Hepatocyte (in vitro differentiated cells): ENCODE measurements around the gene XBP1. TPM values are rescaled to one million over a fixed set of nuclear protein-coding genes. Genes with fewer than 3 reads are reported as not detected.
A peak's percentile ranks its signal among the peaks of the same experiment; 100 is the strongest.
"Not testable (repeated sequence)": the region's sequence is repeated elsewhere in the genome, so short reads cannot be mapped to it uniquely, and the experiment has no call there.

Source experiments
- DNase-seq: peaks from one replicate; pipeline ENCODE4 v3.0.0-alpha.2; 2016; ENCODE audit warnings: low spot score
- H2AFZ ChIP-seq: fragments of 200-600 bp; sonication (generic); 2 replicates; pipeline ENCODE4 v1.6.0; 2016; ENCODE audit warnings: antibody characterized with exemption, mild to moderate bottlenecking
- H3K27ac ChIP-seq: fragments of 200-600 bp; sonication (generic); 2 replicates; pipeline ENCODE4 v1.5.1; 2016; ENCODE audit warnings: mild to moderate bottlenecking
- H3K27me3 ChIP-seq: fragments of 200-600 bp; sonication (generic); 2 replicates; pipeline ENCODE4 v1.6.1; 2016
- H3K36me3 ChIP-seq: fragments of 200-600 bp; sonication (generic); replicated peaks from 2 replicates; pipeline ENCODE4 v1.5.1; 2016; ENCODE audit warnings: low read depth; ENCODE audit not compliant: insufficient read depth
- H3K4me1 ChIP-seq: fragments of 200-600 bp; sonication (generic); 2 replicates; pipeline ENCODE4 v1.5.1; 2016; ENCODE audit warnings: mild to moderate bottlenecking, moderate library complexity; ENCODE audit not compliant: insufficient read depth
- H3K4me2 ChIP-seq: fragments of 200-600 bp; sonication (generic); 2 replicates; pipeline ENCODE4 v1.6.0; 2016
- H3K4me3 ChIP-seq: fragments of 200-600 bp; sonication (generic); 2 replicates; pipeline ENCODE4 v1.5.1; 2016; ENCODE audit warnings: mild to moderate bottlenecking
- H3K79me2 ChIP-seq: fragments of 200-600 bp; sonication (generic); 2 replicates; pipeline ENCODE4 v1.6.0; 2017; ENCODE audit warnings: mild to moderate bottlenecking
- H3K9me2 ChIP-seq: fragments of 200-600 bp; sonication (generic); replicated peaks from 2 replicates; pipeline ENCODE4 v1.6.0; 2017; ENCODE audit warnings: mild to moderate bottlenecking; ENCODE audit not compliant: insufficient read depth
- H3K9me3 ChIP-seq: fragments of 200-600 bp; sonication (generic); 2 replicates; pipeline ENCODE4 v1.5.1; 2016; ENCODE audit warnings: low read depth, mild to moderate bottlenecking
- H4K20me1 ChIP-seq: fragments of 200-600 bp; sonication (generic); 2 replicates; pipeline ENCODE4 v1.6.0; 2016; ENCODE audit warnings: mild to moderate bottlenecking; ENCODE audit not compliant: insufficient read depth, poor library complexity, severe bottlenecking
- CTCF ChIP-seq: fragments of 200-600 bp; sonication (generic); IDR thresholded peaks from 2 replicates; pipeline ENCODE4 v1.5.1; 2016; ENCODE audit warnings: antibody characterized with exemption, mild to moderate bottlenecking; ENCODE audit not compliant: poor library complexity
- EZH2 ChIP-seq: fragments of 200-600 bp; sonication (generic); IDR thresholded peaks from 2 replicates; pipeline ENCODE4 v1.6.1; 2016; ENCODE audit warnings: antibody characterized with exemption, mild to moderate bottlenecking, borderline replicate concordance
- EZH2phosphoT487 ChIP-seq: fragments of 200-600 bp; sonication (generic); IDR thresholded peaks from one replicate; pipeline ENCODE4 v1.6.1; 2018; ENCODE audit warnings: antibody characterized with exemption, mild to moderate bottlenecking, low read depth, moderate library complexity; ENCODE audit not compliant: unreplicated experiment, severe bottlenecking
- WGBS: methylation state at CpG from one replicate; pipeline ENCODE4 v1.1.6; 2016; ENCODE audit warnings: low lambda C conversion rate; ENCODE audit errors: missing lambda C conversion rate; 5-methylcytosine and 5-hydroxymethylcytosine counted together
- polyA plus RNA-seq: library from polyadenylated mRNA; unstranded; fragments of >200 nt; fragmentation: Nextera tagmentation; extraction: Ambion mirVana; gene quantifications from 2 replicates; pipeline ENCODE4 v1.2.1, GENCODE V29; 2016
- total RNA-seq: library from RNA; depleted of rRNA; stranded (reverse); fragments of >200 nt; gene quantifications from 2 replicates; pipeline ENCODE4 v1.2.3, GENCODE V29; 2014

XBP1 gene
- total and polyA plus RNA-seq, 2 experiments from 2014 or later, result 351 to 376 TPM

GRCh38 chr22:28826921-28827320 lies 26.6 kb upstream of the XBP1 start:
- H3K36me3 ChIP-seq, result no peaks in the 10 kb centered on the region
- no peak overlapping the region for H3K27ac ChIP-seq
- no peak for TF ChIP-seq CTCF
- no peak for TF ChIP-seq EZH2
- no peak for TF ChIP-seq EZH2phosphoT487
- no peaks in the 10 kb centered on the region for H3K9me3 ChIP-seq
- no peak overlapping the region for H3K4me2 ChIP-seq
- H4K20me1 ChIP-seq, result no peaks in the 10 kb centered on the region
- peaks cover 7% of the 10 kb centered on the region for H3K4me1 ChIP-seq
- no peaks in the 10 kb centered on the region for H3K79me2 ChIP-seq
- DNase-seq, result no peak
- H2AFZ ChIP-seq, result no peak overlapping the region
- H3K9me2 ChIP-seq, result no peaks in the 10 kb centered on the region
- 95% methylated on average over 7 of the region's 7 CpGs for WGBS
- no peak overlapping the region for H3K4me3 ChIP-seq
- no peaks in the 10 kb centered on the region for H3K27me3 ChIP-seq

- H3K79me2 ChIP-seq, H3K27ac ChIP-seq, H2AFZ ChIP-seq, H3K4me3 ChIP-seq, H3K27me3 ChIP-seq, H4K20me1 ChIP-seq, H3K4me2 ChIP-seq, H3K9me3 ChIP-seq, H3K36me3 ChIP-seq, H3K9me2 ChIP-seq, DNase-seq: not testable (repeated sequence)
- peaks cover 11% of the 10 kb centered on the region for H3K4me1 ChIP-seq
- 95% methylated on average over 4 of the region's 4 CpGs for WGBS
Measured at GRCh38 chr22:28826430-28826829, 26.1 kb upstream of the XBP1 start.

- H3K4me3 ChIP-seq, H3K27ac ChIP-seq, H2AFZ ChIP-seq, H3K27me3 ChIP-seq, H4K20me1 ChIP-seq, H3K9me2 ChIP-seq, DNase-seq, H3K79me2 ChIP-seq, H3K4me2 ChIP-seq, H3K36me3 ChIP-seq, H3K9me3 ChIP-seq: not testable (repeated sequence)
- H3K4me1 ChIP-seq, result peaks cover 18% of the 10 kb centered on the region
- 99% methylated on average over 9 of the region's 9 CpGs for WGBS
Measured at GRCh38 chr22:28824455-28824854, 24.1 kb upstream of the XBP1 start.

- no peak overlapping the region for H3K4me3 ChIP-seq
Measured at GRCh38 chr22:28822930-28823551, 22.7 kb upstream of the XBP1 start.

More at GRCh38 chr22:28822930-28823551, 22.7 kb upstream of the XBP1 start:
- peak overlapping the region; percentile 73 for H3K27ac ChIP-seq
- no peak overlapping the region for H3K4me2 ChIP-seq
- TF ChIP-seq CTCF (no peak), EZH2phosphoT487 (peak; percentile 89)
- H3K9me2 ChIP-seq, result no peaks in the 10 kb centered on the region
- no peaks in the 10 kb centered on the region for H3K27me3 ChIP-seq
- WGBS, result 40% methylated on average over 4 of the region's 4 CpGs
- no peaks in the 10 kb centered on the region for H3K9me3 ChIP-seq
- H3K79me2 ChIP-seq, result no peaks in the 10 kb centered on the region
- no peaks in the 10 kb centered on the region for H3K36me3 ChIP-seq
- no peak overlapping the region for H2AFZ ChIP-seq
- H4K20me1 ChIP-seq, result no peaks in the 10 kb centered on the region
- H3K4me1 ChIP-seq, result peaks cover 29% of the 10 kb centered on the region
- peak; percentile 48 for DNase-seq
